GM21528 (cell line): ENCODE measurements around the gene DENND4C.
"Not testable (repeated sequence)": the region's sequence is repeated elsewhere in the genome, so short reads cannot be mapped to it uniquely, and the experiment has no call there.

ENCODE experiments used
- ATAC-seq: cut with Tn5 transposase; IDR thresholded peaks from one replicate; pipeline ENCODE4 v1.9.1; 2021; ENCODE audit warnings: mild to moderate bottlenecking, moderate library complexity; ENCODE audit not compliant: unreplicated experiment, low FRiP score

The DENND4C gene

GRCh38 chr9:19223724-19224123, 6.8 kb upstream of the DENND4C start:
- ATAC-seq = no peak

GRCh38 chr9:19224563-19224962, 5.9 kb upstream of the DENND4C start:
- no peak for ATAC-seq

GRCh38 chr9:19229595-19230354, 718 bp upstream of the DENND4C start:
- peak; percentile 55 for ATAC-seq

GRCh38 chr9:19231126-19231903, 822 bp downstream of the DENND4C start:
- peak; percentile 11 for ATAC-seq

GRCh38 chr9:19231904-19232822, 1.7 kb downstream of the DENND4C start:
- no peak for ATAC-seq

GRCh38 chr9:19232823-19233194, 2.3 kb downstream of the DENND4C start:
- ATAC-seq = no peak

- no peak for ATAC-seq
Measured at GRCh38 chr9:19233344-19233743, 2.9 kb downstream of the DENND4C start.

GRCh38 chr9:19239955-19240354, 9.5 kb downstream of the DENND4C start:
- no peak for ATAC-seq

- ATAC-seq = no peak
Measured at GRCh38 chr9:19241728-19242127, 11.2 kb downstream of the DENND4C start.

- ATAC-seq = no peak
Measured at GRCh38 chr9:19243366-19244033, 13.0 kb downstream of the DENND4C start.

GRCh38 chr9:19246891-19247290, 16.4 kb downstream of the DENND4C start:
- ATAC-seq = no peak

- no peak for ATAC-seq
Measured at GRCh38 chr9:19247420-19247819, 16.9 kb downstream of the DENND4C start.

- not testable (repeated sequence) for ATAC-seq
Measured at GRCh38 chr9:19250346-19250745, 19.9 kb downstream of the DENND4C start.

- ATAC-seq = not testable (repeated sequence)
Measured at GRCh38 chr9:19251203-19251602, 20.7 kb downstream of the DENND4C start.

- not testable (repeated sequence) for ATAC-seq
Measured at GRCh38 chr9:19251622-19252021, 21.1 kb downstream of the DENND4C start.

- no peak for ATAC-seq
Measured at GRCh38 chr9:19252174-19252884, 21.8 kb downstream of the DENND4C start.

- no peak for ATAC-seq
Measured at GRCh38 chr9:19252885-19253219, 22.4 kb downstream of the DENND4C start.

GRCh38 chr9:19255112-19255511, 24.6 kb downstream of the DENND4C start:
- ATAC-seq = no peak

GRCh38 chr9:19255821-19256220, 25.3 kb downstream of the DENND4C start:
- no peak for ATAC-seq
